MG63 (cell line): ENCODE measurements around the gene PTPN13. TPM values are rescaled to one million over a fixed set of nuclear protein-coding genes. Genes with fewer than 3 reads are reported as not detected.

ENCODE experiments used
- DNase-seq: peaks from one replicate; pipeline ENCODE4 v3.0.0-alpha.2; 2020
- H3K27me3 ChIP-seq: fragments of 250-450 bp; sonication (Bioruptor Pico); 2 replicates; pipeline ENCODE4 v1.5.1; 2020; ENCODE audit warnings: mild to moderate bottlenecking, moderate library complexity
- H3K36me3 ChIP-seq: fragments of 250-450 bp; sonication (Bioruptor Pico); 2 replicates; pipeline ENCODE4 v1.5.1; 2020; ENCODE audit warnings: mild to moderate bottlenecking, moderate library complexity
- H3K4me3 ChIP-seq: fragments of 250-450 bp; sonication (Bioruptor Pico); 2 replicates; pipeline ENCODE4 v1.5.1; 2020; ENCODE audit warnings: mild to moderate bottlenecking, moderate library complexity
- H3K9me3 ChIP-seq: fragments of 250-450 bp; sonication (Bioruptor Pico); 2 replicates; pipeline ENCODE4 v1.5.1; 2020; ENCODE audit warnings: mild to moderate bottlenecking, moderate library complexity
- total RNA-seq: library from RNA; depleted of rRNA; stranded (reverse); fragments of >200 nt; shearing (Covaris generic); gene quantifications from 2 replicates; pipeline ENCODE4 v1.2.3, GENCODE V29; 2014; ENCODE audit warnings: low replicate concordance

PTPN13 gene
- total RNA-seq, 1 experiment from 2014 or later: 5.5 TPM

- no peak for DNase-seq
- no peak overlapping the region for H3K4me3 ChIP-seq
- peaks cover 4% of the 10 kb centered on the region; the same call in 1 of the 2 replicates for H3K9me3 ChIP-seq
- no peaks in the 10 kb centered on the region; the same call in 1 of the 2 replicates for H3K36me3 ChIP-seq
- H3K27me3 ChIP-seq: no peaks in the 10 kb centered on the region
Observed at GRCh38 chr4:86815653-86816052, 221.5 kb downstream of the PTPN13 start.

- H3K9me3 ChIP-seq: peaks cover 4% of the 10 kb centered on the region; the same call in 1 of the 2 replicates
- no peak overlapping the region for H3K4me3 ChIP-seq
- H3K27me3 ChIP-seq: no peaks in the 10 kb centered on the region
- H3K36me3 ChIP-seq: no peaks in the 10 kb centered on the region; the same call in 1 of the 2 replicates
- DNase-seq: no peak
Observed at GRCh38 chr4:86816501-86817273, 222.6 kb downstream of the PTPN13 start.

DNA sequence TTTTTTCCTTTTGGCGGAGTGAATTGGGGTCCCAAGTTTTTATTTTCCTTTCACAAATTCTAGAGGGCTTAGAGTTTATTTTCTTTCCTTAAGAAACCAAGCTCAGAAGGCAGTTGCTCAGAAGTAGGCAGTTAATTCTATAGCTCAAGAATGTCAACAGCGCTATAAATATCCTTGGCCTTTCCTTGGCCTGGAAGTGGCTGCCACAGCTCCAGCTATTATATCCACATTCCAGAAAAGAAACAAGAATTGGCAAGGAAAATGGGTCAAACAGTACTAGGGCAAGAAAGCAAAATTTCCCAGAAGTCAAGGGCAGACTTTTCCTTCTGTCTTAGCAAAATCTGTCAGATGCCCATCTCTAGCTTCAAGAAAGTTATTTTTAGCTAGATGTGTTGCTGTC, 224.1 kb downstream of the PTPN13 start:
- Histone ChIP-seq H3K27me3 (no peaks in the 10 kb centered on the region), H3K4me3 (no peak overlapping the region), H3K36me3 (no peaks in the 10 kb centered on the region; the same call in 1 of the 2 replicates), H3K9me3 (peaks cover 4% of the 10 kb centered on the region; the same call in 1 of the 2 replicates)
- DNase-seq: no peak

GRCh38 chr4:86818841-86819240, 224.7 kb downstream of the PTPN13 start:
- H3K9me3 ChIP-seq: peaks cover 4% of the 10 kb centered on the region; the same call in 1 of the 2 replicates
- H3K4me3 ChIP-seq: no peak overlapping the region
- no peaks in the 10 kb centered on the region for H3K27me3 ChIP-seq
- no peak for DNase-seq
- H3K36me3 ChIP-seq: no peaks in the 10 kb centered on the region; the same call in 1 of the 2 replicates

DNA sequence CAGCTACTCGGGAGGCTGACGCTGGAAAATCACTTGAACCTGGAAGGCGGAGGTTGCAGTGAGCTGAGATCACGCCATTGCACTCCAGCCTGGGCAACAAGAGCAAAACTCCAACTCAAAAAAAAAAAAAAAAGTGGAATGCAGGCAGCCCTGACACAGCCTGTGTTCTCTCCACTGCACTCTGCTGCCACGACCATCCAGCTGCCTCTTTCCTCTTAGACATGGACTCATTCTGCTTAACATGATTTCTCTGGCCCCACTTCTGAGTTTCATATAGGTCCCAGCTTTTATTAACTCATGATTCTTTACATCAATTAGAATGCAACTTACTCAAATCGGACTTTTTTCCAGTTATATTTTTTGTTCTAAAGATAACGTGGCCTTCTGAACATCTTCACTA, 225.4 kb downstream of the PTPN13 start:
- Histone ChIP-seq H3K4me3 (no peak overlapping the region), H3K27me3 (no peaks in the 10 kb centered on the region), H3K36me3 (no peaks in the 10 kb centered on the region; the same call in 1 of the 2 replicates), H3K9me3 (peaks cover 4% of the 10 kb centered on the region; the same call in 1 of the 2 replicates)
- DNase-seq: no peak

- Histone ChIP-seq H3K36me3 (no peaks in the 10 kb centered on the region), H3K4me3 (no peak overlapping the region), H3K27me3 (no peaks in the 10 kb centered on the region), H3K9me3 (no peaks in the 10 kb centered on the region)
- DNase-seq: no peak
Observed at GRCh38 chr4:86821151-86821550, 227.0 kb downstream of the PTPN13 start.

- Histone ChIP-seq H3K36me3 (no peaks in the 10 kb centered on the region), H3K27me3 (no peaks in the 10 kb centered on the region), H3K9me3 (no peaks in the 10 kb centered on the region), H3K4me3 (no peak overlapping the region)
- no peak for DNase-seq
Observed at GRCh38 chr4:86822136-86822535, 228.0 kb downstream of the PTPN13 start.

DNA sequence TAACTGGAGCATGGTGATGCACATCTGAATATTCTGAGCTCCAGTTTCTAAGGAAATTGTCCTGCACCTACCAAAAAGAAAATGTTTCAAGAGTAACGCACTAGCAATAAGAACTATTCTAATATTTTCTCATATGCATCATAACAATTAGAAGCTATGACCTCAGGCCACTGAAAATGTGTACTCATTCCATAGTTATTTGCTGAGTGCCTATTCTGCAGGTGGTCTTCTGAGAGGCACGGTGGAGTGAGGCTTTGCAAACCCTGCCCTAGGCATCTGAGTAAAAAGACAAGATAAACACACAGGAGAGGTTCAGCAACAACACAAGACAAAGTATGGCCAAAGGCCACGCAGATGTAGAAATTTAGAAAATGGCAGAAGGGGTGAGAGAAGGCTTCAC, 231.4 kb downstream of the PTPN13 start:
- Histone ChIP-seq H3K9me3 (no peaks in the 10 kb centered on the region), H3K4me3 (no peak overlapping the region), H3K36me3 (no peaks in the 10 kb centered on the region), H3K27me3 (no peaks in the 10 kb centered on the region)
- no peak for DNase-seq

DNA sequence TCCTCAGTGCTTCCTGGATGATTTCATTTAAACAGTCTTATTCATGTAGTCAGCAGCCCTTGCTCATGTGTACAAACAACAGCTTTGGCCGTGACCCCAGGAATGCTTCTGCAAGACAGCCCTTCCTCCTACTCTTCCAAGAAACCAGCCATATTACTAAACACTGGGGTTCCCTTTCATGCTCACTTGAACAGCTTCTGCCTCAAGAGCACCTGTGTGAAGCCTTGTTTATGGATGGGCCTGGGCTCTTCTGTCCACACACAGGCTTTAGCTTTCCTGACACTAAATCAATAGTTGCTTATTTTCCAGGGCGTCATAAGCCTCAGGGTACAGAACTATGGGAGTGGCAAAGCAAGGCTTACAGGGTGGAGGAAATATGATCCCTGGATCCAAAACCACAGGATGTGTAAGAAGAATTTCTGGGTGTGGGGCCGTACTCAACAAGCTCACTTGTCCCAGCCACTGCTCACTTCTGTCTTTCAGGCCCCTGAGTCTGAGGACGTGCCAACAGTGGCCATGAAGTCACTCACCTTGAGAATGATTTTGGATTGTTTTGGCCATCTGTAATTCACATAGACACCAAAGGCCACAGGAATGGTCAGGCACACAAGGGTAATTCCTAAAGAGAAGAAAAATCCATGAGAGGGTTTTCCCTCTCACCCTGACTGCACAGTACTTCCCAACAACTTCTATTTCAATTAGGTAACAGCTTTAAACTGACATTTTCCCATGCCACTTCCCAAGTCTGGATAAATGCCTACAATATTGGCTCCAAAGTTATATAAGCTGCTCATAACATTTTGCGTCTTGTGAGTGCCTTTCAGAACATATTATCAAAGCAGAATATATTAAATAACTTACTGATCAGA, 237.4 kb downstream of the PTPN13 start:
- no peaks in the 10 kb centered on the region for H3K9me3 ChIP-seq
- no peaks in the 10 kb centered on the region for H3K36me3 ChIP-seq
- H3K4me3 ChIP-seq: no peak overlapping the region
- H3K27me3 ChIP-seq: no peaks in the 10 kb centered on the region
- peak; percentile 76 for DNase-seq

DNA sequence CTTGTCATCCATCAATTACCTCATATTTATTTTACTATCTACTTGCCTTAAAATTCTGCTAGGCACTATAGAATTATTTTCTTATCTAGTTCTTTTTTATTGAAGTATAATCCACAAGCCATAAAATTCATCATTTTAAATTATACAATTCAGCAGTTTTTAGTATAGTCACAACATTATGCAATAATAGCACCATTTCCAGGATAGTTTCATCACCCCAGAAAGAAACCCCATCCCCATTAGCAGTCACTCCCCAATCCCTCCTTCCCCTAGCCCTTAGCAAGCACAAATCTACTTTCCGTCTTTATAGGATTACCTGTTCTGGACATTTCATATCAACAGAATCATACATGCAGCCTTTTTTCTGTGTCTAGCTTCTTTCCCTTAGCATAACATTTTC, 239.5 kb downstream of the PTPN13 start:
- Histone ChIP-seq H3K27me3 (no peaks in the 10 kb centered on the region), H3K9me3 (no peaks in the 10 kb centered on the region), H3K36me3 (no peaks in the 10 kb centered on the region), H3K4me3 (no peak overlapping the region)
- no peak for DNase-seq

- Histone ChIP-seq H3K4me3 (no peak overlapping the region), H3K36me3 (no peaks in the 10 kb centered on the region), H3K9me3 (no peaks in the 10 kb centered on the region), H3K27me3 (no peaks in the 10 kb centered on the region)
- DNase-seq: peak; percentile 26
Observed at GRCh38 chr4:86834901-86835300, 240.8 kb downstream of the PTPN13 start.

GRCh38 chr4:86835677-86836076, 241.6 kb downstream of the PTPN13 start:
- no peaks in the 10 kb centered on the region for H3K36me3 ChIP-seq
- no peaks in the 10 kb centered on the region for H3K9me3 ChIP-seq
- no peaks in the 10 kb centered on the region for H3K27me3 ChIP-seq
- H3K4me3 ChIP-seq: no peak overlapping the region
- no peak for DNase-seq

DNA sequence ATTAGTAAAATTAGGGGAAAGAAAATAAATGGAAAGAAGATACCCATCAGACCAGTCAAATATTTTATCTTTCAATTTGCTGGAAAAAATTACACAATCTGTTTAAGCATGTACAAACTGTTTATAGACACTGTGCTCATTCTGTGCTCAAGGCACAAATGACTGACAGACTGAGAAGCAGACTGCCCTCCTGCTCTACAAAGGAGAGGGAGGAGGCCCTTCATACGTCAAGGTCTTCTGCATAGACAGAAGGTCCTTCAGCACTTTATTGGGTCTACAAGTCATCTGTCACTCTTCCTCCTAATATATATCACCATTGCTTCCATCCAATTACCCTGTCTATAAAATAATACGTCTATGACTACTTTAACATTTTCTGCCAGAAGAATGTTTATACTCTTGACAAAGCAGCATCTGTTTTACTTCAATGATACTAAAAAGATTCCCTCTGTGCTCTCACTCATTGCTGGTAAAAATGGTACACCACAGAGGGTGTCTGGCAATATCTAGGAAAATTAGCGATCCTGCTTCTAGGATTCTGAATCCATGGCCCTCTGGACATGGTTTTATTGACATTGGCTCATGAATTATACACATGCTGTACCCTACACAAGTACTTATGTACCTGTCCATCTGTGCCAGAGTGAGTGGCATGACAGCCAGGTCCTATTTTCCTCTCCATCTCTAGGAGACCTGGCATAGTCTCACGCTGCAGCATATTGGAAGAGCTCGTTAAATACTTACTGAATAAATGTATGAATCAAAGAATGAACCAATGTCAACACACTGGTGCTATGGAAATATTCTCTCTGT, 243.8 kb downstream of the PTPN13 start:
- Histone ChIP-seq H3K27me3 (no peaks in the 10 kb centered on the region), H3K9me3 (no peaks in the 10 kb centered on the region), H3K36me3 (no peaks in the 10 kb centered on the region), H3K4me3 (no peak overlapping the region)
- DNase-seq: no peak

DNA sequence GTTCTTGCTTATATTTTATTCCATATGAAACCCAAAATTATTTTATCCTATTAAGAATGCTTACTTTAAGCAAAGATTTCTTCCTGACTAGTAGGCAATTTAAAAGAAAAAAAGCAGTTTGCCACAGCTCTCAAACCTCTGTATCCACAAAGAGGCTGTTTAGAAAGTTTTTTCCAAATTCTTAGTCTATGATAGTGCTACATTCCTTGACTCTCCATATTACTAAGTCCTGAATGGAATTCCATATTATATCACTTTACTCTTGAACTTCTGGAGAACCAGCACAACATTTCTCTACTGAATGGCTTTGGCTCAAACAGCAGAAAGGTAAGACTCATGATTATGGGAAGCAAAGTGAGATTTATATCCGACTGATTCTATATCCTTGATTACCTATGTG, 246.7 kb downstream of the PTPN13 start:
- Histone ChIP-seq H3K4me3 (no peak overlapping the region), H3K9me3 (no peaks in the 10 kb centered on the region), H3K27me3 (no peaks in the 10 kb centered on the region), H3K36me3 (no peaks in the 10 kb centered on the region)
- DNase-seq: no peak

DNA sequence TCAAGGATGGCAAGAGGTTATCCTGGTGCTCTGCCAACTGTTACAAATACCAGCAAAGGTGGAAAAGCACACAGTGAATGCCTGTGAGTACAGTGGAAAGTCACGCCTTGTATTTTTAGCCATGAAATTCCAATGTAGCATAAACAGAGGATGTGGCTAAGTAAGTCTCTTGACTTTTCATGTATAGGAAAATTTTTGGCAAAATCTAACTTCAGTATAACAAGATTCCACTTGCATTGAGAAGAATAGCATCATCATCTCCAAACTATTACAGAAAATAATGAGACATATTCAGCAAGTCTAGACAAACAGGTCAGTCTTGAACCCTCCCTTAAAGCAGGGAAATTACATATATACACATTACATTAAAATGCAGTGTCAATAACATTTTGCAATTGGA, 247.2 kb downstream of the PTPN13 start:
- Histone ChIP-seq H3K27me3 (no peaks in the 10 kb centered on the region), H3K9me3 (no peaks in the 10 kb centered on the region), H3K4me3 (no peak overlapping the region), H3K36me3 (no peaks in the 10 kb centered on the region)
- DNase-seq: no peak

DNA sequence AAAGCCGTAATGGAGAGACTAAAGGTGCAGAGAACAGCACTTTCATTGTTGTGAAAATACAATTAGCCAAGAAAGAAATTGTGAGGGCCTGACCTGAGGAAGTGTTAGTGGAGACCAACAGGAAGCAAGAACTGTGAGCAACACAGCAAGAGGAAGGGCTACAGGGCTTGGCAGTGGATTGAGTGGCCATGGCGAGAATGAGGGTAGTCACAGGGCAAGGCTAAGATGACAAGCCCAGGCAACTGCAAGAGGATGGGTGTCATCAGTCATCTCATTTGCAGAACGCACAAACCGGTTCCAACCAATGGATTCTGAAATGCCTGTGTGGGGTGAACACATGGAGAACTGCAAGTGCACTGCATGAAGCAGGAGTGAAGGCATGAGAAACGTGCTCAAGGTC, 251.5 kb downstream of the PTPN13 start:
- no peaks in the 10 kb centered on the region for H3K27me3 ChIP-seq
- no peak overlapping the region for H3K4me3 ChIP-seq
- no peaks in the 10 kb centered on the region for H3K36me3 ChIP-seq
- no peak for DNase-seq
- no peaks in the 10 kb centered on the region for H3K9me3 ChIP-seq

DNA sequence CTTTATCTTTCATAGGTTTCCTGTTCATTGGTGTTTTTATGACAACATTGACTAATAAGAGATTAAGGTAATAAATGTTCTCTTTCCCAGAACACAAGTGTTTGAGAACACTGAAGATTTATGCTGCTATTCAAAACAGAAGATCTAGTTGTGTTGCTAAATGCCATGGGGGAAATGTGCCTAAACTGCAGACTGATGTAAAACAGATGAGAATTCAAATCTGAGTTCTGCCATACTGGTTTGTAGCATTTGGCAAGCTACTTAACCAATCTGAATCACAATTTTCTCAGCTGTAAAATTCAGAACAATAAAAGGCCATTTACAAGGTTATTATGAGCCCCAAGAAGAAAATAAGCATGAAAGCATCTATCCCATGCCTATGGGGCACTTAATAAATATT, 252.8 kb downstream of the PTPN13 start:
- Histone ChIP-seq H3K36me3 (no peaks in the 10 kb centered on the region), H3K9me3 (no peaks in the 10 kb centered on the region), H3K27me3 (no peaks in the 10 kb centered on the region), H3K4me3 (no peak overlapping the region)
- DNase-seq: no peak
